SKM-1 (cell line): Measurements from ENCODE around the gene LDLR.
"Not testable (repeated sequence)": the region's sequence is repeated elsewhere in the genome, so short reads cannot be mapped to it uniquely, and the experiment has no call there.

Experiments
- DNase-seq: peaks from one replicate; lab custom pipeline; 2025; ENCODE audit not compliant: unreplicated experiment; lab: John Stamatoyannopoulos, UW

LDLR gene

GRCh38 chr19:11070123-11070522 lies 19.1 kb upstream of the LDLR start:
- DNase-seq = no peak

- no peak for DNase-seq
Measured at GRCh38 chr19:11073568-11073967, 15.7 kb upstream of the LDLR start.

- DNase-seq = not testable (repeated sequence)
Measured at GRCh38 chr19:11076792-11077191, 12.5 kb upstream of the LDLR start.

GRCh38 chr19:11078893-11079292 lies 10.4 kb upstream of the LDLR start:
- DNase-seq = no peak

- DNase-seq = no peak
Measured at GRCh38 chr19:11079999-11080398, 9.3 kb upstream of the LDLR start.

GRCh38 chr19:11087870-11088505 lies 1.3 kb upstream of the LDLR start:
- no peak for DNase-seq

- DNase-seq = no peak
Measured at GRCh38 chr19:11088506-11089253, 583 bp upstream of the LDLR start.

GRCh38 chr19:11090014-11090263 lies 676 bp downstream of the LDLR start:
- not testable (repeated sequence) for DNase-seq

GRCh38 chr19:11090264-11090996 lies 1.2 kb downstream of the LDLR start:
- DNase-seq = peak; percentile 94

- DNase-seq = no peak
Measured at GRCh38 chr19:11090997-11091702, 1.9 kb downstream of the LDLR start.

- DNase-seq = no peak
Measured at GRCh38 chr19:11091703-11092153, 2.5 kb downstream of the LDLR start.

GRCh38 chr19:11092181-11092538 lies 2.9 kb downstream of the LDLR start:
- no peak for DNase-seq

GRCh38 chr19:11093689-11094238 lies 4.5 kb downstream of the LDLR start:
- no peak for DNase-seq

- DNase-seq = no peak
Measured at GRCh38 chr19:11094520-11094894, 5.2 kb downstream of the LDLR start.

- DNase-seq = no peak
Measured at GRCh38 chr19:11096210-11096841, 7.1 kb downstream of the LDLR start.

- not testable (repeated sequence) for DNase-seq
Measured at GRCh38 chr19:11097367-11097766, 8.1 kb downstream of the LDLR start.

- DNase-seq = no peak
Measured at GRCh38 chr19:11098327-11098726, 9.1 kb downstream of the LDLR start.

GRCh38 chr19:11098861-11099260 lies 9.6 kb downstream of the LDLR start:
- DNase-seq = no peak

GRCh38 chr19:11100049-11100448 lies 10.8 kb downstream of the LDLR start:
- DNase-seq = no peak

- no peak for DNase-seq
Measured at GRCh38 chr19:11101057-11101456, 11.8 kb downstream of the LDLR start.

GRCh38 chr19:11102944-11103343 lies 13.7 kb downstream of the LDLR start:
- no peak for DNase-seq
